CD14-positive monocyte (primary cell): ENCODE results near the gene AK1. TPM values are rescaled to one million over a fixed set of nuclear protein-coding genes. Genes with fewer than 3 reads are reported as not detected.

Source experiments
- DNase-seq, 3 donors: peaks; one replicate each; pipeline ENCODE4 v3.0.0-alpha.2; 2011 to 2022
- H2AFZ ChIP-seq: 2 replicates; pipeline ENCODE4 v1.6.0; 2012; ENCODE audit warnings: mild to moderate bottlenecking, low read depth, low read length, inconsistent platforms; ENCODE audit not compliant: insufficient read depth, poor library complexity, severe bottlenecking
- H3K27ac ChIP-seq, 2 donors: 1 replicate in 1 of 2; 2 replicates in 1 of 2; pipeline ENCODE4 v1.5.1; 2012 to 2013; ENCODE audit warnings: low read length in 2 of 2, control low read depth in 1 of 2, inconsistent platforms in 1 of 2, low read depth in 1 of 2, mild to moderate bottlenecking in 1 of 2
- H3K27me3 ChIP-seq, 2 donors: one replicate each; pipeline versions ENCODE4 v1.6.0 to v1.6.1; 2011 to 2013; ENCODE audit warnings: low read length in 2 of 2; ENCODE audit not compliant: control insufficient read depth in 2 of 2, insufficient read depth in 2 of 2
- H3K36me3 ChIP-seq, 2 donors: replicated peaks in 1 of 2; 1 replicate in 1 of 2; 2 replicates in 1 of 2; pipeline versions ENCODE4 v1.5.1 to v1.6.1; 2012 to 2013; ENCODE audit warnings: low read length in 2 of 2, control low read depth in 1 of 2, inconsistent platforms in 1 of 2, mild to moderate bottlenecking in 1 of 2; ENCODE audit not compliant: insufficient read depth in 2 of 2, control insufficient read depth in 1 of 2
- H3K4me1 ChIP-seq, 2 donors: 1 replicate in 1 of 2; 2 replicates in 1 of 2; pipeline versions ENCODE4 v1.5.1 to v1.6.1; 2012 to 2013; ENCODE audit warnings: low read length in 2 of 2, control low read depth in 1 of 2, inconsistent platforms in 1 of 2, mild to moderate bottlenecking in 1 of 2, moderate library complexity in 1 of 2; ENCODE audit not compliant: insufficient read depth in 2 of 2, control insufficient read depth in 1 of 2
- H3K4me2 ChIP-seq: replicated peaks from 2 replicates; pipeline ENCODE3; 2012; ENCODE audit warnings: low read length, moderate library complexity, mild to moderate bottlenecking; ENCODE audit not compliant: poor library complexity, severe bottlenecking; ENCODE audit errors: extremely low read depth
- H3K4me3 ChIP-seq, 3 experiments: fragments of 200-600 bp in 1 of 3; sonication (generic) in 1 of 3; replicated peaks in 1 of 3; 1 replicate in 2 of 3; 2 replicates in 1 of 3; pipeline ENCODE4 v1.5.1; 2011 to 2013; ENCODE audit warnings: low read length in 3 of 3, mild to moderate bottlenecking in 3 of 3, control low read depth in 2 of 3, low read depth in 2 of 3, inconsistent platforms in 1 of 3, moderate library complexity in 1 of 3
- H3K79me2 ChIP-seq: 2 replicates; pipeline ENCODE4 v1.6.0; 2012; ENCODE audit warnings: mild to moderate bottlenecking, control low read depth, inconsistent platforms, low read length, moderate library complexity; ENCODE audit not compliant: insufficient read depth
- H3K9ac ChIP-seq: 2 replicates; pipeline ENCODE4 v1.6.0; 2017; ENCODE audit warnings: low read length, mild to moderate bottlenecking; ENCODE audit not compliant: insufficient read depth, poor library complexity, severe bottlenecking
- H3K9me3 ChIP-seq, 2 donors: replicated peaks in 1 of 2; 1 replicate in 1 of 2; 2 replicates in 1 of 2; pipeline versions ENCODE4 v1.5.1 to v1.6.1; 2012 to 2013; ENCODE audit warnings: low read length in 2 of 2, control low read depth in 1 of 2; ENCODE audit not compliant: control insufficient read depth in 1 of 2, insufficient read depth in 1 of 2
- H4K20me1 ChIP-seq: 2 replicates; pipeline ENCODE4 v1.6.0; 2012; ENCODE audit warnings: mild to moderate bottlenecking, low read length, control low read depth, moderate library complexity; ENCODE audit not compliant: insufficient read depth
- H3K27ac Mint-ChIP-seq, 7 donors: one replicate each; pipeline ENCODE4 v1.8.0; 2020; ENCODE audit warnings: mild to moderate bottlenecking in 7 of 7, mixed read lengths in 7 of 7, moderate library complexity in 6 of 7, inconsistent platforms in 2 of 7
- H3K27me3 Mint-ChIP-seq, 3 donors: one replicate each; pipeline ENCODE4 v1.8.0; 2021 to 2022; ENCODE audit warnings: low read depth in 3 of 3, mild to moderate bottlenecking in 3 of 3, mixed read lengths in 3 of 3, moderate library complexity in 3 of 3, inconsistent platforms in 1 of 3
- H3K36me3 Mint-ChIP-seq, 2 donors: one replicate each; pipeline ENCODE4 v1.8.0; 2020; ENCODE audit warnings: mixed read lengths in 2 of 2, inconsistent platforms in 1 of 2, mild to moderate bottlenecking in 1 of 2
- H3K4me1 Mint-ChIP-seq: one replicate; pipeline ENCODE4 v1.8.0; 2020; ENCODE audit warnings: mild to moderate bottlenecking, mixed read lengths
- H3K4me3 Mint-ChIP-seq, 2 donors: one replicate each; pipeline ENCODE4 v1.8.0; 2020; ENCODE audit warnings: mild to moderate bottlenecking in 2 of 2, mixed read lengths in 2 of 2, moderate library complexity in 1 of 2
- H3K9me3 Mint-ChIP-seq, 7 donors: one replicate each; pipeline ENCODE4 v1.8.0; 2020 to 2022; ENCODE audit warnings: mixed read lengths in 7 of 7, mild to moderate bottlenecking in 6 of 7, moderate library complexity in 6 of 7, inconsistent platforms in 2 of 7
- CTCF ChIP-seq: fragments of 200-600 bp; IDR thresholded peaks from one replicate; pipeline ENCODE4 v1.8.0; 2022; ENCODE audit warnings: antibody characterized with exemption, mild to moderate bottlenecking
- WGBS: methylation state at CpG from one replicate; pipeline ENCODE4 v1.1.5; 2013; ENCODE audit warnings: missing lambda C conversion rate; ENCODE audit not compliant: insufficient coverage; 5-methylcytosine and 5-hydroxymethylcytosine counted together
- intact Hi-C, 2 donors: fragments of 100-400 bp; cut with micrococcal nuclease; formaldehyde crosslinking; loops; one replicate each; pipeline versions ENCODE4 v1.15.0 to v1.15.1; 2023
- polyA plus RNA-seq, 3 donors: library from polyadenylated mRNA; depleted of rRNA in 1 of 3; unstranded in 2 of 3; stranded (reverse) in 1 of 3; fragments of 300-500 nt in 2 of 3; fragments of >200 nt in 1 of 3; fragmentation: Illumina TruSeq in 2 of 3; gene quantifications; 1 replicate in 2 of 3; 2 replicates in 1 of 3; pipeline ENCODE4 v1.2.3, GENCODE V29; 2012 to 2021

Gene AK1
- polyA plus RNA-seq, 3 donors = 3.5 TPM; not detected in 2

- 100% methylated on average over 3 of the region's 4 CpGs for WGBS
- Mint-ChIP-seq H3K36me3 (peaks cover 55 to 63% of the 10 kb centered on the region in 2 donors), H3K27ac (no peak overlapping the region)
Measured at GRCh38 chr9:127893392-127893791, 15.9 kb upstream of the AK1 start.

GRCh38 chr9:127892831-127893230 lies 15.4 kb upstream of the AK1 start:
- H3K4me1 Mint-ChIP-seq = peaks cover 11% of the 10 kb centered on the region
- TF ChIP-seq CTCF = no peak
- Histone ChIP-seq H3K36me3 (peaks cover 44 to 61% of the 10 kb centered on the region in 2 donors), H3K4me2 (no peak overlapping the region), H4K20me1 (no peaks in the 10 kb centered on the region), H3K27ac (no peak overlapping the region), H3K4me3 (no peak overlapping the region), H3K4me1 (peaks cover 10 to 13% of the 10 kb centered on the region in 2 donors), H2AFZ (no peak overlapping the region), H3K9me3 (peaks cover 34 to 36% of the 10 kb centered on the region in 2 donors), H3K9ac (no peak overlapping the region), H3K27me3 (no peaks in the 10 kb centered on the region), H3K79me2 (no peaks in the 10 kb centered on the region)
- H3K4me3 Mint-ChIP-seq = no peak overlapping the region
- H3K27me3 Mint-ChIP-seq = peaks cover 0 to 3% (median 2%) of the 10 kb centered on the region in 3 donors
- H3K27ac Mint-ChIP-seq = peak overlapping the region in 1 of 7 donors; percentile 63
- H3K9me3 Mint-ChIP-seq = peaks cover 32 to 39% (median 36%) of the 10 kb centered on the region in 7 donors
- DNase-seq = no peak
- WGBS = 90% methylated on average over 6 of the region's 6 CpGs
- intact Hi-C loops = no loop called here
- H3K36me3 Mint-ChIP-seq = peaks cover 56 to 67% of the 10 kb centered on the region in 2 donors

More at GRCh38 chr9:127893392-127893791, 15.9 kb upstream of the AK1 start:
- intact Hi-C loops = no loop called here
- no peak for TF ChIP-seq CTCF
- Mint-ChIP-seq H3K4me1 (peaks cover 13% of the 10 kb centered on the region), H3K27me3 (peaks cover under 1 to 5% (median 4%) of the 10 kb centered on the region in 3 donors), H3K9me3 (peaks cover 32 to 39% (median 36%) of the 10 kb centered on the region in 7 donors), H3K4me3 (no peak overlapping the region)
- Histone ChIP-seq H2AFZ (no peak overlapping the region), H3K4me2 (no peak overlapping the region), H3K4me1 (peaks cover 12 to 16% of the 10 kb centered on the region in 2 donors), H3K9me3 (peaks cover 34 to 36% of the 10 kb centered on the region in 2 donors), H3K27ac (no peak overlapping the region), H3K36me3 (peaks cover 44 to 60% of the 10 kb centered on the region in 2 donors), H3K4me3 (no peak overlapping the region), H3K9ac (no peak overlapping the region), H4K20me1 (no peaks in the 10 kb centered on the region), H3K27me3 (no peaks in the 10 kb centered on the region), H3K79me2 (no peaks in the 10 kb centered on the region)
- no peak for DNase-seq
